Testis (tissue), 2 donors: ENCODE measurements around the gene LRRC47.

Source experiments
- CTCF ChIP-seq, 3 experiments: fragments of 450-650 bp in 2 of 3; fragments of 200-600 bp in 1 of 3; sonication (generic) in 1 of 3; IDR thresholded peaks; one replicate each; pipeline ENCODE4 v1.5.1; 2016 to 2019; ENCODE audit warnings: antibody characterized with exemption in 3 of 3, mild to moderate bottlenecking in 2 of 3, moderate library complexity in 1 of 3
- POLR2A ChIP-seq: fragments of 450-650 bp; IDR thresholded peaks from one replicate; pipeline ENCODE4 v1.6.1; 2017; ENCODE audit warnings: antibody characterized with exemption, mild to moderate bottlenecking, moderate library complexity

DNA sequence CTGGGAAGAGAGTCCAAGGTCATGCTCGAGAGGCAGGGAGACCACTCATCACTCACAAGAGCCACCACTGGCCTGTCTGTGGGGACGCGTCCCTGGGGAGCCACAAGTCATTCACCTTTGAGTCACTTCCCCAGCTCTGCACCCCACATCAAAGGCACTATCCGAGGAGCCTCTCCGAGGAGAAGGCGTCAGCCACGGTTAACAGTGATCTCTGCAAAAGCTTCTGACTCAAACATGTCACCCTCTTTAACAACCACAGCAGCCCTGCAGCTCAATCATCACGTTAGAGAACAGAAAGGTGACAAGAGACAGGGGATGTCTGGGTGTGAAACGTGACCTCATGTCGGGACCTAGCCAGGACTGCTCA is 9.0 kb downstream of the LRRC47 start:
- TF ChIP-seq CTCF (IDR thresholded peaks at IDR 0.05) (no peak), POLR2A (no peak)
